Naive B cell (primary cell): ENCODE data around the gene TMEM158. TPM values are rescaled to one million over a fixed set of nuclear protein-coding genes. Genes with fewer than 3 reads are reported as not detected.

Experiments used
- ATAC-seq, 2 donors: fragments of 150-1000 bp; cut with Tn5 transposase; 2 replicates each; pipeline ENCODE4 v1.10.0; 2021; ENCODE audit warnings: low read depth in 2 of 2, mild to moderate bottlenecking in 2 of 2, moderate library complexity in 2 of 2
- DNase-seq: peaks from one replicate; pipeline ENCODE4 v3.0.0; 2022
- H3K27ac Mint-ChIP-seq, 6 donors: one replicate each; pipeline ENCODE4 v1.8.0; 2020 to 2022; ENCODE audit warnings: mild to moderate bottlenecking in 6 of 6, mixed read lengths in 6 of 6, moderate library complexity in 5 of 6, inconsistent platforms in 2 of 6
- H3K27me3 Mint-ChIP-seq, 3 donors: one replicate each; pipeline ENCODE4 v1.8.0; 2021 to 2022; ENCODE audit warnings: mixed read lengths in 3 of 3, mild to moderate bottlenecking in 1 of 3
- H3K36me3 Mint-ChIP-seq, 2 donors: one replicate each; pipeline ENCODE4 v1.8.0; 2020 to 2022; ENCODE audit warnings: mixed read lengths in 2 of 2, inconsistent platforms in 1 of 2, mild to moderate bottlenecking in 1 of 2
- H3K4me1 Mint-ChIP-seq, 3 donors: one replicate each; pipeline ENCODE4 v1.8.0; 2020 to 2022; ENCODE audit warnings: mixed read lengths in 3 of 3, inconsistent platforms in 1 of 3, mild to moderate bottlenecking in 1 of 3, moderate library complexity in 1 of 3
- H3K4me3 Mint-ChIP-seq, 8 donors: one replicate each; pipeline ENCODE4 v1.8.0; 2020 to 2022; ENCODE audit warnings: mild to moderate bottlenecking in 8 of 8, mixed read lengths in 8 of 8, moderate library complexity in 8 of 8, inconsistent platforms in 2 of 8
- H3K9me3 Mint-ChIP-seq, 7 donors: one replicate each; pipeline ENCODE4 v1.8.0; 2020 to 2022; ENCODE audit warnings: mixed read lengths in 7 of 7, mild to moderate bottlenecking in 5 of 7, inconsistent platforms in 2 of 7, moderate library complexity in 1 of 7
- polyA plus RNA-seq, 6 donors: library from polyadenylated mRNA; unstranded; fragments of 300-500 nt; fragmentation: Illumina TruSeq; gene quantifications; one replicate each; pipeline ENCODE4 v1.2.3, GENCODE V29; 2021; ENCODE audit warnings: low read depth in 6 of 6

TMEM158 gene
- polyA plus RNA-seq, 6 donors from 2014 or later: 0.17 TPM; not detected in 5

GRCh38 chr3:45209526-45209925, 16.6 kb downstream of the TMEM158 start:
- peaks cover 0 to 5% (median 0%) of the 10 kb centered on the region in 3 donors for H3K4me1 Mint-ChIP-seq
- no peak overlapping the region for H3K27ac Mint-ChIP-seq
- ATAC-seq: no peak
- H3K4me3 Mint-ChIP-seq: no peak overlapping the region
- no peaks in the 10 kb centered on the region for H3K9me3 Mint-ChIP-seq
- no peaks in the 10 kb centered on the region for H3K36me3 Mint-ChIP-seq
- H3K27me3 Mint-ChIP-seq: peaks cover 19 to 44% (median 20%) of the 10 kb centered on the region in 3 donors
- no peak for DNase-seq

GRCh38 chr3:45208586-45208985, 17.5 kb downstream of the TMEM158 start:
- Mint-ChIP-seq H3K27me3 (peaks cover 19 to 38% (median 20%) of the 10 kb centered on the region in 3 donors), H3K4me1 (peaks cover 0 to 5% (median 0%) of the 10 kb centered on the region in 3 donors), H3K9me3 (no peaks in the 10 kb centered on the region), H3K27ac (no peak overlapping the region), H3K36me3 (no peaks in the 10 kb centered on the region), H3K4me3 (no peak overlapping the region)
- ATAC-seq (no peak), DNase-seq (no peak)

- H3K27me3 Mint-ChIP-seq: peaks cover 15 to 29% (median 24%) of the 10 kb centered on the region in 3 donors
- H3K36me3 Mint-ChIP-seq: no peaks in the 10 kb centered on the region
- no peak overlapping the region for H3K27ac Mint-ChIP-seq
- ATAC-seq (no peak), DNase-seq (no peak)
- H3K4me1 Mint-ChIP-seq: peaks cover 0 to 5% (median 0%) of the 10 kb centered on the region in 3 donors
- no peak overlapping the region for H3K4me3 Mint-ChIP-seq
- no peaks in the 10 kb centered on the region for H3K9me3 Mint-ChIP-seq
Measured at GRCh38 chr3:45207446-45207845, 18.6 kb downstream of the TMEM158 start.

GRCh38 chr3:45205126-45205525, 21.0 kb downstream of the TMEM158 start:
- H3K27ac Mint-ChIP-seq: no peak overlapping the region
- ATAC-seq: no peak
- no peaks in the 10 kb centered on the region for H3K36me3 Mint-ChIP-seq
- peaks cover 4 to 15% (median 9%) of the 10 kb centered on the region in 3 donors for H3K27me3 Mint-ChIP-seq
- H3K4me3 Mint-ChIP-seq: no peak overlapping the region
- no peak for DNase-seq
- H3K9me3 Mint-ChIP-seq: no peaks in the 10 kb centered on the region
- H3K4me1 Mint-ChIP-seq: no peaks in the 10 kb centered on the region

DNA sequence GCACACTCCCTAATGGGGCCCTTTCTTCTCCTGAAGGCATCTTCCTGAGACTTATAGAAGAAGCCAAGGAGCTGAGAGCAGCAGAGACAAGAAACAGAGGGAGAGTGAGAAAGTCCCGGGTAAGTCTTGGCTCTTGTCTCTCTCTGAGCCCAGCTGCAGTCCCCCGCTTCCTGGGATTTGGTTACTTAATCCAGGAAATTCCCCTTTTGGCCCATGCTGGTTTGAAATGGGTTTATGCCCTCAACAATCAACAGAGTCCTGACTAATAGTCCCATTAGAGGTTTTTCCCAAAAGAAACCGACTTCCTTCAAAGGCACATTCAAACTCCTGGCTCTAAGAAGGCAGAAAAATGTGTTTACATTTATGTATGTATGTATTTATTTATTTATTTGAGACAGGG, 22.0 kb downstream of the TMEM158 start:
- no peaks in the 10 kb centered on the region for H3K36me3 Mint-ChIP-seq
- H3K4me1 Mint-ChIP-seq: no peaks in the 10 kb centered on the region
- ATAC-seq (no peak), DNase-seq (no peak)
- H3K27me3 Mint-ChIP-seq: peaks cover 4 to 22% (median 19%) of the 10 kb centered on the region in 3 donors
- H3K27ac Mint-ChIP-seq: no peak overlapping the region
- H3K4me3 Mint-ChIP-seq: no peak overlapping the region
- no peaks in the 10 kb centered on the region for H3K9me3 Mint-ChIP-seq

GRCh38 chr3:45199837-45200648, 26.0 kb downstream of the TMEM158 start:
- no peaks in the 10 kb centered on the region for H3K4me1 Mint-ChIP-seq
- DNase-seq (no peak), ATAC-seq (no peak)
- H3K27ac Mint-ChIP-seq: no peak overlapping the region
- no peaks in the 10 kb centered on the region for H3K36me3 Mint-ChIP-seq
- H3K9me3 Mint-ChIP-seq: no peaks in the 10 kb centered on the region
- H3K4me3 Mint-ChIP-seq: no peak overlapping the region
- H3K27me3 Mint-ChIP-seq: peaks cover 9 to 45% (median 42%) of the 10 kb centered on the region in 3 donors

GRCh38 chr3:45198264-45199260, 27.5 kb downstream of the TMEM158 start:
- ATAC-seq (no peak), DNase-seq (no peak)
- Mint-ChIP-seq H3K27ac (peak overlapping the region in 2 of 6 donors; percentile 12 to 52), H3K4me1 (no peaks in the 10 kb centered on the region), H3K36me3 (no peaks in the 10 kb centered on the region), H3K27me3 (peaks cover 9 to 51% (median 42%) of the 10 kb centered on the region in 3 donors), H3K4me3 (no peak overlapping the region), H3K9me3 (no peaks in the 10 kb centered on the region)

- Mint-ChIP-seq H3K27me3 (peaks cover 16 to 47% (median 25%) of the 10 kb centered on the region in 3 donors), H3K9me3 (no peaks in the 10 kb centered on the region), H3K36me3 (no peaks in the 10 kb centered on the region), H3K4me1 (no peaks in the 10 kb centered on the region), H3K27ac (no peak overlapping the region), H3K4me3 (no peak overlapping the region)
- no peak for DNase-seq
- ATAC-seq: no peak
Measured at GRCh38 chr3:45194791-45195190, 31.3 kb downstream of the TMEM158 start.

DNA sequence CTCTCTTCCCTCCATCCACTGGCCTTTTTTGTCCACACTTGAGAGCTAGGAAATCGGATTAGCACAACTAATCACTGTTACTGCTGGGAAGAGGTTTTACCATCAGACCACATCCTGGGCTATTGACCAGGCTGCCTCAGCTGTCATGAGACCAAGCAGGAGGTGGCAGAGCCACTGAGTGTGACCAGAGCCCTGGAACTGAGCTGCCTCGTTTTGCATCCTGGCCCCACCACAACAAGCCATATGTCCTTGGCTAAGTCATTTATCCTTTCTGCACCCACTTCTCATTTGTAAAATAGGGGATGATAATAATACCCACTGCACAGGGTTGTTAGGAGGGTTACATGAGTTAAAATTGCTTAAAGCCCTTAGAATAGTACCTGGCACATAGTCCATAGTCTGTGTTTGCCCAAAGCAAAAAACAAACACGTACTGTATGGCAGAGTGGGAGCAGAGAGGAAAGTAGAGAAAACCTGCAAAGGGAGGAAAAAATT, 34.1 kb downstream of the TMEM158 start:
- Mint-ChIP-seq H3K36me3 (no peaks in the 10 kb centered on the region), H3K9me3 (no peaks in the 10 kb centered on the region), H3K4me1 (no peaks in the 10 kb centered on the region), H3K27ac (no peak overlapping the region), H3K4me3 (no peak overlapping the region), H3K27me3 (peaks cover 6 to 22% (median 14%) of the 10 kb centered on the region in 3 donors)
- ATAC-seq: no peak
- DNase-seq: no peak

- Mint-ChIP-seq H3K27ac (no peak overlapping the region), H3K27me3 (peaks cover 7 to 21% (median 8%) of the 10 kb centered on the region in 3 donors), H3K4me3 (no peak overlapping the region)
Measured at GRCh38 chr3:45191424-45191823, 34.7 kb downstream of the TMEM158 start.

GRCh38 chr3:45188719-45189659, 37.1 kb downstream of the TMEM158 start:
- DNase-seq (no peak), ATAC-seq (no peak)
- H3K4me1 Mint-ChIP-seq: no peaks in the 10 kb centered on the region
- no peak overlapping the region for H3K4me3 Mint-ChIP-seq
- H3K9me3 Mint-ChIP-seq: no peaks in the 10 kb centered on the region
- peaks cover 7 to 14% (median 11%) of the 10 kb centered on the region in 3 donors for H3K27me3 Mint-ChIP-seq
- no peak overlapping the region for H3K27ac Mint-ChIP-seq
- H3K36me3 Mint-ChIP-seq: no peaks in the 10 kb centered on the region

More at GRCh38 chr3:45191424-45191823, 34.7 kb downstream of the TMEM158 start:
- no peaks in the 10 kb centered on the region for H3K4me1 Mint-ChIP-seq
- ATAC-seq (no peak), DNase-seq (no peak)
- no peaks in the 10 kb centered on the region for H3K36me3 Mint-ChIP-seq
- no peaks in the 10 kb centered on the region for H3K9me3 Mint-ChIP-seq

- H3K4me1 Mint-ChIP-seq: no peaks in the 10 kb centered on the region
- no peak overlapping the region for H3K27ac Mint-ChIP-seq
- ATAC-seq: no peak
- no peaks in the 10 kb centered on the region for H3K36me3 Mint-ChIP-seq
- peaks cover 7 to 17% (median 14%) of the 10 kb centered on the region in 3 donors for H3K27me3 Mint-ChIP-seq
- DNase-seq: no peak
- H3K9me3 Mint-ChIP-seq: no peaks in the 10 kb centered on the region
- H3K4me3 Mint-ChIP-seq: no peak overlapping the region
Measured at GRCh38 chr3:45187694-45188141, 38.4 kb downstream of the TMEM158 start.
